B cell (primary cell): ENCODE measurements around the gene ZNF831.

ENCODE experiments used
- EZH2 ChIP-seq: IDR thresholded peaks from 2 replicates; pipeline ENCODE4 v1.6.1; 2012; ENCODE audit warnings: borderline replicate concordance, low read depth, mild to moderate bottlenecking, moderate library complexity, low read length; ENCODE audit not compliant: insufficient read depth, poor library complexity, severe bottlenecking
- TF ChIP-seq, protein P1 (sequence below): fragments of 200-600 bp; IDR thresholded peaks from one replicate; pipeline ENCODE4 v1.8.0; 2022; ENCODE audit warnings: antibody characterized with exemption, mild to moderate bottlenecking

- TF ChIP-seq, protein P1, sequence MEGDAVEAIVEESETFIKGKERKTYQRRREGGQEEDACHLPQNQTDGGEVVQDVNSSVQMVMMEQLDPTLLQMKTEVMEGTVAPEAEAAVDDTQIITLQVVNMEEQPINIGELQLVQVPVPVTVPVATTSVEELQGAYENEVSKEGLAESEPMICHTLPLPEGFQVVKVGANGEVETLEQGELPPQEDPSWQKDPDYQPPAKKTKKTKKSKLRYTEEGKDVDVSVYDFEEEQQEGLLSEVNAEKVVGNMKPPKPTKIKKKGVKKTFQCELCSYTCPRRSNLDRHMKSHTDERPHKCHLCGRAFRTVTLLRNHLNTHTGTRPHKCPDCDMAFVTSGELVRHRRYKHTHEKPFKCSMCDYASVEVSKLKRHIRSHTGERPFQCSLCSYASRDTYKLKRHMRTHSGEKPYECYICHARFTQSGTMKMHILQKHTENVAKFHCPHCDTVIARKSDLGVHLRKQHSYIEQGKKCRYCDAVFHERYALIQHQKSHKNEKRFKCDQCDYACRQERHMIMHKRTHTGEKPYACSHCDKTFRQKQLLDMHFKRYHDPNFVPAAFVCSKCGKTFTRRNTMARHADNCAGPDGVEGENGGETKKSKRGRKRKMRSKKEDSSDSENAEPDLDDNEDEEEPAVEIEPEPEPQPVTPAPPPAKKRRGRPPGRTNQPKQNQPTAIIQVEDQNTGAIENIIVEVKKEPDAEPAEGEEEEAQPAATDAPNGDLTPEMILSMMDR = no peak
- TF ChIP-seq EZH2 = no peak
Measured at GRCh38 chr20:59177266-59178250, 13.9 kb downstream of the ZNF831 start.
